GM18499 (cell line): Measurements from ENCODE around the gene TRPC4AP.

Source experiments
- ATAC-seq: cut with Tn5 transposase; IDR thresholded peaks from one replicate; pipeline ENCODE4 v1.9.1; 2021; ENCODE audit warnings: moderate number of reproducible peaks; ENCODE audit not compliant: insufficient read depth, unreplicated experiment

The TRPC4AP gene

DNA sequence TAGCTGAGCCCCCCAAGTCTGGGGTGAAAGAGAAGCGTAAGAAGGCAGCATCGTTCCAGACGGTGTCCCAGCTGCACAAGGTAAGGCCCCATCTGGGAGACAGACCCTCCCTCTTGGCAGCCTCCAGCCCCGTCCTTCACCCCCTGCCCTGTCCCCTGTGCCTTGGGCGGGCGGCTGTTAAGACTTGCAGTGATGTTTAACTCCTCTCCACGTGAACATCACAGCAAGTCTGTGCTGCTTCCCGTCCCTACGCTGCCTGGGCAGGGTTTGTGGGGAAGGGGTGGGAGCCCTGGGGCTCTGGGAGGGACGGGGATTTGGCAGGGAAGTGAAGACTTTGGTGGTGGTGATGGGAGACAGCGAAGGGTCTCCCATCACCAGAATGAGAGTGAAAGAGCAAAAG lies 102.4 kb downstream of the TRPC4AP start:
- no peak for ATAC-seq

DNA sequence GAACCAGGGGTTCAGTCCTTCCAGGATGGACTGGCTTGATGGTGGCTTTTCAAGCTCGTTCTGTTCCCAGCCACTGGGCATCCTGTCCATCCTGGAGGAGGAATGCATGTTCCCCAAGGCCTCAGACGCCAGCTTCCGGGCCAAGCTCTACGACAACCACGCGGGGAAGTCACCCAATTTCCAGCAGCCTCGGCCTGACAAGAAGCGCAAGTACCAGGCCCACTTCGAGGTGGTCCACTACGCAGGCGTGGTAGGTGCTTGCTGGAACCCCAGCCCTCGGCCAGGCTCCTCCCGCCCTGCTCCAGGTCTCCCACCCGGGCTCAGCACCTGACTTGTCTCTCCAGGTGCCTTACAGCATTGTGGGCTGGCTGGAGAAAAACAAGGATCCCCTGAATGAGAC lies 102.9 kb downstream of the TRPC4AP start:
- ATAC-seq, result no peak

DNA sequence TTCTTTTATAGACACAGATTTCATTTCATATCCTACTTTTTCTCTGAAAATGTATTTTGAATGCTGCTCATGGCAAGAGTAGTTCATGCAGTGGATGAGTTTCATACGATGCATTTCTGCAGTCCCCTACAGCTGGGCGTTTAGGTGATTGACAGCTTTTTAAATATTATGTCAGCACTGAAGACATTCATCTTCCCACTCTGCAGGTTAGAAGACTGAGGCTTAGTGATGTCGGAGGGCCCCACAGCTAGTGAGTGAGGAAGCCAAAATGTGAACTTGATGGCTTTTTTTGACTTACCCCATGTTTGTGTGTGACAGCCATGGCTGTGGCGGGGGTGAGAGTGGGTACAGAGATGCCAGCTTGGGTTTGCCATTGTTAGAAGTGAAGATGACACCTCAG lies 103.5 kb downstream of the TRPC4AP start:
- no peak for ATAC-seq

DNA sequence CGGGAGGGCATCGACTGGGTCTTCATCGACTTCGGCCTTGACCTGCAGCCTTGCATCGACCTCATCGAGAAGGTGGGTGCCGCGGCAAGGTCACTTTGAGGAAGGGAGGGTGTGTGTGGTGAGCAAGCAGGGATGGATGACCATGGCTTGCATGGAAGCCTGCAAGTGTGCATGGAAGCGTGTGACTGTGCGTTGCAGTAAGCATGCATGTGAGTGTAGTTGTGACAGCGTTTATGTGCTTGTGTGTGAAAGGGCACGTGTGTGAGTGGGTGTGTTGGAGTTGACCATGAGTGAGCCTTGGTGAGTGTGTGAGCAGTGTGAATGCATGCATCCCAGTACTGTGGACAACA lies 104.4 kb downstream of the TRPC4AP start:
- ATAC-seq, result no peak

DNA sequence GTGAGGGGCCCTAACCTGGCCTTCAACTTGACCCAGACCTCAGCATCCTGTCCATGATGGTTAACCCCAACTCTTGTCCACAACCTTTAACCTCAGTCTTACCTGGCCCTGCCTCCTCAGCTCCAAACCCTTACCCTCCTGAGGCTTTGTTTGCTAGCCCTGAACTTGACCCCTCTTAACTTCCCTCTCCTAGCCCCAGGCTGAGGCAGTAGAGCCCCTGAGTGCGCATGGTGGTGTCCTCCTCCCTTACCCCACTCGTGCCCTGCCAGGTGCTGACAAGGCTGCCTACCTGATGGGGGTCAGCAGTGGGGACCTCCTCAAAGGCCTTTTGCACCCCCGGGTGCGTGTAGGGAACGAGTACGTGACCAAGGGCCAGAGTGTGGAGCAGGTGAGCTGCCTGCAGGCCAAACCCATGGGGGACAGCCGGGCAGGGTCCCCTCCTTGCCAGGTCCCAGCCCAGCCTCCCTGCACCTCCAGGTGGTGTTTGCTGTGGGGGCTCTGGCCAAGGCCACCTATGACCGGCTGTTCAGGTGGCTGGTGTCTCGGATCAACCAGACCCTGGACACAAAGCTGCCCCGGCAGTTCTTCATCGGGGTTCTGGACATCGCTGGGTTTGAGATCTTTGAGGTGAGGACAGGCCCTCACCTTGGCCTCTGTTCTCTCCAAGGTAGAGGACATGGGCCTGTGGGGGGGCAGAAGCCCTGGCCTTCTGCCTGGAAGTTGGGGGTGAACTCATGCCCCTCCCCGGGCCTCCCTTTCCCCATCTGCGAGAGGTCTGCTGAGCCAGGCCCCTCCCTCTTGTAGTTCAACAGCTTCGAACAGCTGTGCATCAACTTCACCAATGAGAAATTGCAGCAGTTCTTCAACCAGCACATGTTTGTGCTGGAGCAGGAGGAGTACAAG lies 105.1 kb downstream of the TRPC4AP start:
- no peak for ATAC-seq

DNA sequence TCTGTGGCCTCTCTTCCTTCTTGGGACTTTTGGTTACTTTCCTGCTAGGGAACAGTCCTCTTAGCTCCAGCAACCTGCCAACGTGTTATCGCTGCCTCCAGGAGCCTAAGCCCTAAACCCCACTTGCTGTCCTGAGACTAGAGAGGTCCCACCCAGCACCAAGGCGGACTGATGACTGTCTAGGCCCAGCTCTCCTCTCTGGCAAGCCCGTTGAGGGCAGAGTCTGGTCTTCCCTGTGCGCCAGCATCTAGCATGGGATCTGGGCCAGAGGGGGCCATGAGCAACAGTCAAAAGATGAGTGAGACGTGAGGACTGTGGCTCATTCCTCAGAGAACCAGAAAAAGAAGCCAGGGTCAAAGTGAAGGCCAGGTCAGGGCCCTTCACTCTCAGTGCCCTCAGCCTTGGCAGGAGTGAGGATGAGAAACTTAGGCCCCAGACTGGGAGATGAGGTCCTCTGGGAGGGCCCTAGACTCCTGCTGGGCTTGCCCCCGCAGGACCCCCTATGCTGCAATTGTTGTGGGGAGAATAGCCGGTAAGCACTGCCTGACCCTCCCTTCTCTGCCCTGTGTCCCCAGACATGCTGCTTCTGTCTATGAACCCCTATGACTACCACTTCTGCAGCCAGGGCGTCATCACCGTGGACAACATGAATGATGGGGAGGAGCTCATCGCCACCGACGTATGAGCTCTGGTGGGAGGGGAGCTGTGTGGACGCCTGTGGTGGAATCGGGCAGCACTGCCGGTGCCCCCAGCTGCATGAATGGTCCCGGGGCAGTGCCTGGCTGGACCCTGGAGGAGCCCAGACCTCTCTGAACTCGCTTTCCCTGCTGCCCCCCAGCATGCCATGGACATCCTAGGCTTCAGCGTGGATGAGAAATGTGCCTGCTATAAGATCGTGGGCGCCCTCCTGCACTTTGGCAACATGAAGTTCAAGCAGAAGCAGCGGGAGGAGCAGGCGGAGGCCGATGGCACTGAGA lies 106.0 kb downstream of the TRPC4AP start:
- ATAC-seq, result no peak

DNA sequence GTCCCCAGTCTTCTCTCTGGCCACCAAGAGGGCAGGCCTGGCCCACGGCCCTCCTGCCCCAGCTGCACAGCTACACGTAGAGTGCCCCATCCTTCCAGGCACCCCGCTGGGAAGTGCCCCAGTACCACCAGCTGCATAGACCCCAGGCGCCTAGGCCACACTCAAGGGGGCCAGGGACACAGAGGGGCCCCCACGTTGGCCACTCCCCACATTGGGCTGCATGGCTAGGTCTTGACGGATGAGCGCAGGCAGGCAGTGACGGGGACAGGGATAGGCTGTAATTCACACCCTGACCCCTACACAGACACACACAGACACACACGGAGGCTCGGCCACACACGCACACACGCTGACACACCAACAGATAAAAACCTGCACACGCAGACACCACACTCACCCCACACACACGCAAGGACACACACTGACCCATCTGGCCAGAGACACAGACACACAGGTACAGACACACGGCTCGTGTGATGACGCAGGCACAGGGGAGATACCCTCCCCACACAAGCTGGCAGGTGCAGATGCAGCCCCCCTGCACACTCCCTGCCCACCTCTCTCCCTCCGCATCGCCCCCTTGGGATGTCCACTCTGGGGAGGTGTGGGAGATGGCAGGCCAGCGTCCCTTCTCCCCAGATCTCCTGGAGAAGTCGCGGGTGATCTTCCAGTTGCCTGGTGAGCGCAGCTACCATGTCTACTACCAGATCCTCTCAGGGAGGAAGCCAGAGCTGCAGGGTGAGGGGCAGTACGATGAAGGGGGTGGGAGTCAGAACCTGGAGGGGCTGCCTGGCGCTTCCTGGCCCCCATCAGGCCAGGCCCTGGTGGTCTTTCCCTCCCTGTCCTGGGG lies 106.9 kb downstream of the TRPC4AP start:
- ATAC-seq, result no peak

DNA sequence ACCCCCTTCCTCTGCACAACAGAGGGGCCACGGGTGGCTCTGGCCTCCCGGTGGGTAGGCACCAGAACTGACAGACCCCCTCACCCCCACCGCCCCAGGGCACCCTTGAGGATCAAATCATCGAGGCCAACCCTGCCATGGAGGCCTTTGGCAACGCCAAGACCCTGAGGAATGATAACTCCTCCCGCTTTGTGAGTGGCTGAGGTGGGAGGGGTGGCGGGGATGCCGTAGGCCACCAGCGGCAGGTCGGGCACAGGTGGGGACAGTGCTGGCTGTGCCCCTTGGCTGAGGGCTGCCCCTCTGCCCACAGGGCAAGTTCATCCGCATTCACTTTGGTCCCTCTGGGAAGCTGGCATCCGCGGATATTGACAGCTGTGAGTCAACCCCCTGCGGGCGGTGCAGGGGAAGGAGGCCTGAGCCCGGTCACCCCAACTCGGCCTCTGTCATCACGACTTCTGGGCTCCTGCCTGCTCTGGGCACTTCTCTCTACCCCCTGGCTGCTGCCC lies 107.8 kb downstream of the TRPC4AP start:
- ATAC-seq, result no peak

DNA sequence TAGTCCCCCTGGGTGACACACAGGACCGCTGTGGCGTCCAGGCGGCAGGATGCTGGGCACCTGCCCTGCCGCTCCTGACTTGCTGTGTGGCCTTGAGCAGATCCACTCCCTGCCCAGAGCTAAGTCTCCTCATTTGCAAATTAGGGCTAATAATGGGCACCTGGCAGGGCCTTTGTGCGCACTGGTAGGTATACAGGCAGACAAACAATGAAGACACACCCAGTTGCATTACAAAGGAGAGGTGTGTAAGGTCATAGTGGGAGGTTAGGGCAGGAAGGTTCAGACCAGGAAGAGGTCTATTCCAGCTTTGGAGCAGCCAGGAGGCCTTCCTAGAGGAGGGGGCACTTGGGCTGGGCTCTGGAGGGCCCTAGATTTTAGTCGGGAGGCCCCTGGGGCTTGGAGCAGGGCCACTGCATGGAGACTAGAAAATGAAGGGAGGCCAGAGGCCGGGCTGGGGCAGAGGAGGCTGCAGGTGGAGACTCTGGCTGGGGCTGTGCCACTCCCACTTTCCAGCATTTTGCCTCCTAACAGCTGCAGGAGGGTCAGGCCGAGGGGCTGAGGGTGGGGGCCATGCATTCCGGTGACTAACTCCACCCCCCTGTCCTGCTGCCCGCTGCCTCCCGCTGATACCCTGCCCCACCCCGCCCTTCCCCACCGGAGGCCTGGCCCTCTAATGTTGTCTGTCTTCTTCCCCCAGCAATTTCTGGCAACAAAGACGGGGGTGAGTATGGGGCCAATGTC lies 108.4 kb downstream of the TRPC4AP start:
- no peak for ATAC-seq

DNA sequence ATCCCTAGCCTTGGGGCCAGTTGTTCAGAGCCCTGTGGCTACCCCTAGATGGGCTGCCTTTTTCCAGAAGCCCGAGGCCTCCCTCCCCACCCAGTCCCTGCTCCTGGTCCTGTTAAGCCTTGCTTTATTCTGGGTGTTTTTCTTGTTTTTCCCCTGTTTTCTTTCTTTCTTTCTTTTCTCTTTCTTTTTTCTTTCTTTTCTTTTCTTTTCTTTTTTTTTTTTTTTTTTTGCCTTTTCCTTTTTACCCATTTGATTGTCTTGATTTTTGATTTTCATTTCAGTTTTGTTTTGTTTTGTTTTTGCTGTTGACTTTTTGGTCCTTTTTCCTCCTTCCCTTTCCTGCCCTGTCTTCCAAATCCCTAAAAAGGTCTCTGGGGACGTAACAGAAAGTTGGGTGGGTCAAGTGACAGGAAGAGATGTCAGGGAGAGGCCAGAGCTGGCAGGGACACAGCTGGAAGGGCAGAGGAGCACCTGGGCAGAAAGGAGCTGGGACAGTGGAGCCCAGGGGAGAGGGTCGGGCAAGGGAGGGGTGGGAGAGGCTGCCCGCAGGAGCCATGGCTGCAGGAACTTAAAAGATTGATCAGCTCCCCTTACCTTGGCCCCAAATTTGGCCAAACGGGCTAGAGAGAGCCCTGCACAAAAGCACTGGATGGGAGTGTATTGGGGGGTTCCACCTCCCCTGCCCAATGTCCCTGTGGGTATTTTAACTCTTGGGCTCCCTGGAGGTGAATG lies 109.4 kb downstream of the TRPC4AP start:
- ATAC-seq, result no peak

DNA sequence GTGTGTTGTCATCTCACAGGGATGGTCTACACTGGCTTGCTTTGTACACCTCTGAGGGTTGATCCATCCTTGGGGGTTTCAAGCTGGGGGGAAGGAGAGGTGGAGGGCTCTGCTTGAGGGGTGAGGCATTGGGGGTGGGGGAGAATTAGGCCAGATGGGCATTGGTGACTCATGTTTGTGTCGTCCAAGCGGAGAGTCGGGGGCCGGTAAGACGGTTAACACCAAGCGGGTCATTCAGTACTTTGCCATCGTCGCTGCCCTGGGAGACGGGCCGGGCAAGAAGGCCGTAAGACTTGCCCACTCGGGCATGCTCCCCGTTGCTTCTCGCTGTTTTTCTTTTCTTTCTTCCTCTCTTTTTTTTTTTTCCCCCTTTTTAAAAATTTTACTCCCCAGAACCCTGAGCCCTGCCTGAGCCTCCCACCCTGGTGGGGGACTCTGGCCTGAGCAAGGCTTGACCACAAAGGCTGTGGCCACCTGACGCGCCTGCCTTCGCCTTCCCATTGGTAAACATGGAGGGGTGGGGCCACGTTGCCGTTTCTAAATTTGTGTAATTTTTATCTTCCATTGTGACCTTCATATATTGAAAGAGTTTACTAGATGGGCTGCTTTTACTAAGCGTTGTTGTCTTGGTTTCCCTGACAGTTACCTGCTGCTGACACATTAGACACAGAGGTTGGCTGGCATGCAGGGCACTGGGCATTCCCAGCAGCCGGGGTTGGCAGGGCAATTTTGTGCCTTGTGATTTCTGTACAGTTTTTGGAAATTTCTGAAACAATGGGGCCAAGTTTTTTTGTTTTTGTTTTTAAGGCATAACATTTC lies 110.1 kb downstream of the TRPC4AP start:
- ATAC-seq, result no peak

DNA sequence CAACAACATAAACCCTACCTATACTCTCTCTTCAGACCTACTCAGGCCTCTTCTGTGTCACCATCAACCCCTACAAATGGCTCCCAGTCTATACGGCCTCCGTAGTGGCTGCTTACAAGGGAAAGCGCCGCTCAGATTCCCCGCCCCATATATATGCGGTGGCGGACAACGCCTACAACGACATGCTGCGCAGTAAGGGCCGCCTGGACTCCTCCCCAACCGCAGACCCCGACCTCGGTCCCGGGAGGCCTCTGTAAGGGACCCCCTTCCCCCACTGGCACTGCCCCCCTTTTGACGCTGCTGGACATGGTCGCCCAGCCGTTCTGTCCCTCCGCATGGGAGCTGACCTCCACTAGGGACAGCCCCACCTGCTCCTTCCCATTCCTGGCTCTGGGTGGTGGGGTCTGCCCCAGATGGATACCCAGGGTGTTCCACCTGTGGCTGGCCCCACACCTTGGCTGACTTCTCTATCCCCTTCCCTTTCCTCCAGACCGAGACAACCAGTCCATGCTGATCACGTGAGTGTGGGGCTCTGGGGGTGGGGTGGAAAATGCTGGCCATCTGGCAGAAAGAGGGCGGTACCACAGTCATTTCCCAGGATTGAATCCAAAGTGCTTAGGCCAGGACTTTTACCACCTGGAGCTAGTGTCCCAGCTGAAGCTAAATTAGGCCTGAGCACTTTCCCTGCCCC lies 111.9 kb downstream of the TRPC4AP start:
- ATAC-seq, result no peak

DNA sequence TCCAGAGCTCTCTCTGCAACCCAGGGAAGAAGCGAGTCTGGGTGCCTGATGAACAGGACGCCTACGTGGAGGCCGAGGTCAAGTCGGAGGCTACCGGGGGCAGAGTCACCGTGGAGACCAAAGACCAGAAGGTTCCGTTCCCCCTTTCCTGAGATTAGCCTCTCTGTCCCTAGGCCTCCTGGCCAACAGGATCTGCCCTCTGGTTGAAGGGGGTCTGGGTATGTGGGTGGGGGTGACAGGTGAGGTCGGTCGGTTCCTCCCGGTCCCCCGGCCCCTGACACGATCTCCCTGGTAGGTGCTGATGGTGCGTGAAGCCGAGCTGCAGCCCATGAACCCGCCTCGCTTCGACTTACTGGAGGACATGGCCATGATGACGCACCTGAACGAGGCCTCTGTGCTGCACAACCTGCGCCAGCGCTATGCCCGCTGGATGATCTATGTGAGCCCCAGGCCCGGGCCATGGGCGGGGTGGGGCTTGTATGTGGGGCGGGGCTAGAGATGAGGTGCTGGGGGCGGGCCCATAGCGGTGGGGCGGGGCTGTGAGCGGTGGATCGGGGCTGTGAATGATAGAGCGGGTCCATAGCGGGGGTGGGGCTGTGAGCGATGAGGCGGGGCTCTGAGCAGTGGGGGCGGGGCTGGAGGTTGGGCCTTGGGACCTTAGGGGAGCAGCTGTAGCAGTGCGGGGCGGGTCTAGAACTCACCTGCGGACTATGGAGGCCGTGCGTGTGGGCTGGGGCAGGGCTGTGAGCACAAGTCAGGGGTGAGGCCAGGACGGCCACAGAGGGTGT lies 113.0 kb downstream of the TRPC4AP start:
- ATAC-seq, result no peak

DNA sequence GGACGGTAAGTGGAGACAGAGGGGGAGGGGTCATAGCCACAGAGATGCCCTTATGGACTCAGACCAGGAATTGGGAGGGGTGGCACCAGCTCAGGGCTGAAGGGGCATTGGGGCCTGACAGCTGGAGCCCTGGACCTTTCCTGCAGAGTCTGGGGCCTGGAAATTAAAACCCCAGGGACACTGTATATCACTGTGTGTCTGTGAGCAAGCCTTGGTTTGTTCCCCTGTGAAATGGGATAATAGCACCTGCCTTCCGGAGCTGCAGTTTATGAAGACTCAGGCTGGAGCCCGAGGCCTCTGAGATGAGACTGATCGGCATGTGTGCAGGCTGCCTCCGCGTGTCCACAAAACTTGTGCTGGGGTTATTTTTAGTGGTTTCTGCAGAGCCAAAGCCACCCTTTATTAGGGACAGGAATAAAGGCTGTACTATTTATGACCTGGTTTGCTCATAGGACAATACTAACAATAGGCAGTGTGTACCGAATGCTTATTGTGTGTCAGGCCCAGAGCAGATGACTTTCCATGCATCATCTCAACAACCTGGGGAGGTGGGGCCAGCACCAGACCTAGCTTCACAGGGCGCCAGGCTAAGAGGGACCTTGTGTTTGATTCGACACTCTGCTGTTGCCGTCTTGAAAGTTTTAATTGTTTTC lies 114.4 kb downstream of the TRPC4AP start:
- no peak for ATAC-seq

DNA sequence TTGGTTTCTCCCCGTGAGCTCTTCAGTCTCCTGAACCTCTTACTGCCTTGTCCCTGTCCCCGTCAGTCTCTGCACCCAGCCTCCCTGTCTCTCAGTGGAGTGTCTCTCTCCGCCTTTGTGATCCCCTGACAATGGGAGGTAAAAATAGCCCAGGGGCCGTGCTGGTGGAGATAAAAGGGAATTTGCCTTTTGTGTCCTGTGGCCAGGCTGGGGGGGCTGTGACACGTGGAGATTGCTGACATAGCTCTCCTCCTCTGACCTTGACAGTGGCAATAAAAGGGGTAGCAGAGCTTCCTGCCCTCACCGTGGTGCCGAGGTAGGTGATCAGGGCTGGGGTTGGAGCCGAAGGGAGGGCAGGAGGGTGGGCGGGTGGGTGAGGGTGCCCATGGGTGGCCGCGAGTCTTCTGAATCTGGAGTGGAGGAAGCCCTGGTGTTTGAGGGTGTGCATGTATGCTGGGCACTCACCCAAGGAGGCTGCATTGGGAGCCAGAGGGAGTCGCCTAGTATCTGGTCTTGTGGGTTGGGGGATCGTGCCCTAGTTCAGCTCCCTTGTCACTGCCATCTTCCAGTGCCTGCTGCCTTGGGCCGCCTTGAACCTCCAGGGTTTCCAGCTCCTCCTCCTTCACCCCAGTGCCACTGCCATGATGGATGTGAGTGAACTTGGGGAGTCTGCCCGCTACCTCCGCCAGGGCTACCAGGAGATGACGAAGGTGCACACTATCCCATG lies 115.1 kb downstream of the TRPC4AP start:
- no peak for ATAC-seq

DNA sequence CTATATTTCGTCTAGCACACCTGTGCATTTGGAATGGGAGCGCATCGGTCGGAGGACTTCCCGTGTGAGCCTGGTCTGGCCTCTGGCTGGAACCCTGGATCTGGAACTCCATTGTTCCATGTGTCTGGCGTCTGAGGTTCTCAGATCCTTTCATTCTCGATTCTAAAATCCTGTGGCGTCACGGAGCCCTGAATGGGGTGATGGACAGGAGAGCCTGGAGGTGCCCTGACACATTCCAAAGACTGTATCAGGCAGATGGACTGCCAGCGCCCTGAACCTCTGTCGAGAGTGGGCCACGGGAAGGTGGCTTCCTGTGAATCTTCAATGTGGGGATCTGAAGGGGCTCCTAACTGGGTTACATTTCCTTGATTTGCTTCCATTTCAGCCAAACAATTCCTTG lies 116.3 kb downstream of the TRPC4AP start:
- no peak for ATAC-seq
